ENCODE measurements around the gene SOST.

Gene SOST

DNA sequence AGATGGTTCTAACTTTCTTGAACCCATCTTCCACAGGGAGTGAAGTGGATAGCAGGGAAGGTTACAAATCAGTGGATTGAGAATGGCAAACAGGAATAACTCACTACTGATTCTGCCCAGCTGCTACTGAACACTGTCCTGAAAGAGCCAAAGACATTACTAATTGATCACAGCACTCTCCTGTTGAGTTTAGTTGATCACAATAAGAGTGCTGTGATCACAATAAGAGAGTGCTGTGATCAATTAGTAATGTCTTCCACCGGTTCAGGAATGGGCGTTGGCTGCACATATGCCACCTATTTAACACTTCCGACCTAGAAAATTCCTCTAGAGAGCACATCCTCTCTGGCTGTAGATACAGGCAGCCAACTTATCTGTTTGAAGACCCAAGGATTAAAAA lies 33.0 kb upstream of the SOST start:
- TF ChIP-seq, protein P1, sequence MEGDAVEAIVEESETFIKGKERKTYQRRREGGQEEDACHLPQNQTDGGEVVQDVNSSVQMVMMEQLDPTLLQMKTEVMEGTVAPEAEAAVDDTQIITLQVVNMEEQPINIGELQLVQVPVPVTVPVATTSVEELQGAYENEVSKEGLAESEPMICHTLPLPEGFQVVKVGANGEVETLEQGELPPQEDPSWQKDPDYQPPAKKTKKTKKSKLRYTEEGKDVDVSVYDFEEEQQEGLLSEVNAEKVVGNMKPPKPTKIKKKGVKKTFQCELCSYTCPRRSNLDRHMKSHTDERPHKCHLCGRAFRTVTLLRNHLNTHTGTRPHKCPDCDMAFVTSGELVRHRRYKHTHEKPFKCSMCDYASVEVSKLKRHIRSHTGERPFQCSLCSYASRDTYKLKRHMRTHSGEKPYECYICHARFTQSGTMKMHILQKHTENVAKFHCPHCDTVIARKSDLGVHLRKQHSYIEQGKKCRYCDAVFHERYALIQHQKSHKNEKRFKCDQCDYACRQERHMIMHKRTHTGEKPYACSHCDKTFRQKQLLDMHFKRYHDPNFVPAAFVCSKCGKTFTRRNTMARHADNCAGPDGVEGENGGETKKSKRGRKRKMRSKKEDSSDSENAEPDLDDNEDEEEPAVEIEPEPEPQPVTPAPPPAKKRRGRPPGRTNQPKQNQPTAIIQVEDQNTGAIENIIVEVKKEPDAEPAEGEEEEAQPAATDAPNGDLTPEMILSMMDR (IDR thresholded peaks at IDR 0.05; ENCODE audit: extremely low read depth, missing control alignments), result no peak
- no peak for DNase-seq (ENCODE audit: low spot score)

DNA sequence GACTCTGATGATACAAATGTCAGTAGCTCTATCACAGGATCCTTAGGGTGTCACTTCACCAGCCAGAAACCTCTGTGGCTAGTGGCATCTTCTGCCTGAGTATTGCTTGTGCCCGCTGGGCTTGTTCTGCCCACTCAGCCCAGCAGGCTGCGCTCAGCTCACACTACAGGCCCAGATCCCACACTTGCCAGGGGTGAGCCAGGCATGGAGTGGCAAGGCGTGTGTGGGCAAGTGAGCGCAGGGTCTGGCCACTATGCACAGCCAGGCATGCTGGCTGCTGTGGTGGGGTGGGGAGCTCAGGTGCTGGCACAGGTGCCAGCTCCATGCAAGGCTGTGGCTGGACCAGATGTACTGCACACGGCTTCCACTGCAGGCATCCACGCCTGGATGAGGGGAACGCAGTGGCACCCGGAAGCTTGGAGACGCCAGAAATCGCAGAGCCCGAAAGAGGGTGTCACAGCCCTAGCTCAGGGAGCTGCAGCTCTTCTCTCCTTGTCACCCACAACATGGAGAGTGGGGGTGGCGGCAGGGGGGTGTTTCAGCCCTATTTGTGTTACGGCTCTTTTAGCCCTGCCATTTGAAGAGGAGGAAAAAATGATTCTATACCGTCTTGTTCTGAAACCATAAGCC lies 31.8 kb upstream of the SOST start:
- TF ChIP-seq, protein P1 (IDR thresholded peaks at IDR 0.05; ENCODE audit: extremely low read depth, missing control alignments), result no peak
- no peak for DNase-seq (ENCODE audit: low spot score)

DNA sequence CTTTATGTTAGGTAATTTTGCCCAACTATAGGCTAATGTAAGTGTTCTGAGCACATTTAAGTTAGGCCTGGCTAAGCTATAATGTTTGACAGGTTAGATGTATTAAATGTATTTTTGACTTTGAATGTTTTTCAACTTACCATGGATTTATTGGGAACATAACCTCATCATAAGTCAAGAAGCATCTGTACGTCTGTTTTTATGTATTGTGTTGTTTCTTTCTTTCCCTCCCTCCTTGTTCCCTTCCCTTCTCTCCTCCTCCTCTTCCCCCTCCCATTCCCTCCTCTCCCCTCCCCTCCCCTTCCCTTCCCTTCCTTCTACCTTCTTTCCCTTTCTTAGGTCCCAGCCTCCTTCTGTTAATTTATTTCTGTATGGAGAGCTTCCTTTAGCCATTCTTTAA lies 30.9 kb upstream of the SOST start:
- DNase-seq (ENCODE audit: low spot score), result no peak
- TF ChIP-seq, protein P1 (IDR thresholded peaks at IDR 0.05; ENCODE audit: extremely low read depth, missing control alignments), result no peak

DNA sequence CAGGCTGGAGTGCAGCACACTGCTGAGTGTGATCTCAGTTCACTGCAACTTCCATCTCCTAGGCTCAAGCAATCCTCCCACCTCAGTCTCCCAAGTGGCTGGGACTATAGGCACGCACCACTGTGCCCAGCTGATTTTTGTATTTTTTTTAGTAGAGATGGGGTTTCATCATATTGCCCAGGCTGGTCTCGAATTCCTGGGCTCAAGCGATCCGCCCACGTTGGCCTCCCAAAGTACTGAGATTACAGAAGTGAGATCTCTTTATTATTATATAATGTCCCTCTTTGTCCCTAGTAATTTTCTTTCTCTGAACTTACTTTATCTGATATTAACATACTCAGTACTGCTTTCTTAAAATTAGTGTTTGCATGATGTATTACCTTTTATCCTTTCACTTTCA lies 29.9 kb upstream of the SOST start:
- TF ChIP-seq, protein P1 (IDR thresholded peaks at IDR 0.05; ENCODE audit: extremely low read depth, missing control alignments), result no peak
- DNase-seq (ENCODE audit: low spot score), result no peak

DNA sequence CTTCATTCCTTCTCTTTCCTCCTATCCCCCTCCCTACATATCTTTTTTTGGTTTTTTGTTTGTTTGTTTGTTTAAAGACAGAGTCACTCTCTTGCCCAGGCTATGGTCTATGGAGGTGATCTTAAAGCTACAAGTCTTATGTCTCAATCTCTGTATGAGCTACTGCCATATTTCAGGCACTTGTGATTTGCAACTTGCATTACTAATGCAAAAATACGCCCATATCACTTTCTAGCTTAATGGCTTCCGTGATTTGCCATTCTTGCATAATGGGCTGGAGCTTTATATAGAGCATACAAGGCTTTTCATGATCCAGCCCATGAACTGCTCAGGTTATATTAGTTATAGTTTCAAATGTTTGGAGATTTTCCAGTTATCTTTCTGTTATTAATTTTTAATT lies 29.1 kb upstream of the SOST start:
- TF ChIP-seq, protein P1 (IDR thresholded peaks at IDR 0.05; ENCODE audit: extremely low read depth, missing control alignments), result no peak
- no peak for DNase-seq (ENCODE audit: low spot score)

DNA sequence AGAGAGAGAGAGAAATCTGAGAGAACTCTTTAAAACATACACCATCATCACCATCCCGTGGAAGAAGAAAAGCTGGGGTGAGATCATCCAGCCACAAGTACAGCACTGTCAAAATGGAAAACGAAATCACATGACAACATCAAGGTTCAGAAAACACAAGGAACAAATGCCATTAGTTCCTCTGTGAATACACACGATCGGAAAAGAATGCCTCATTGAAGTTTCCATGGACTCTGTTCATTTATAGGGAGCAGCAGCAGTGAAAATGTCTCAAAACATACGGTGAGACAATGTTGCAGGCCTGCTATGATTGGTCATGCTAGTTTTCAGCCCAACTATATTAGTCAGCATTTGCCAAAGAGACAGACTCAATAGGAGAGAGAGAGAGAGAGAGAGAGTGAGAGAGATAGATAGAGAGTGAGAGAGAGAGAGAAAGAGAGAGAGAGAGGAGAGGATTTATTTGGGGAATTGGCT lies 26.1 kb upstream of the SOST start:
- DNase-seq (ENCODE audit: low spot score), result no peak
- TF ChIP-seq, protein P1 (IDR thresholded peaks at IDR 0.05; ENCODE audit: extremely low read depth, missing control alignments), result no peak

DNA sequence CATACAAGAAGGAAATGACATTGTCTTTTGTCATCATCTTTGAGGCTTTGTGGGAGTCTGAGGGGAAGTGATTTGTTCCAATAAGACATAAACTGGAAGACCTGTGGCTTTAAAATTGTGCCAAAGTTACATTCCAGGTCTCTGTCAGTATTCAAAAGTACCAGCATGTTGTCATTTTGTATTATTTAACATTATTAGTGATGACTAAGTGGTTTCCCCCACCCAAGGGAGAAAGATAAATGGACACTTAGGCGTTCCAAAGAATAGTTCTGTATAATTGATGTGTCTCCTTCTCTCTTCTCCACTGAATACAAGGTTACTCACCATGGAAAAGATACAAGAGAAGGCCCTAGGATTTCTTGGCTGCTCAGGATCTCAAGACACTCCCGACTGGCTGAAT lies 25.5 kb upstream of the SOST start:
- DNase-seq (ENCODE audit: low spot score), result no peak
- TF ChIP-seq, protein P1 (IDR thresholded peaks at IDR 0.05; ENCODE audit: extremely low read depth, missing control alignments), result no peak

Data from GM20000 (cell line).